Thymus (tissue), 11 donors: Measurements from ENCODE around the gene PARD3. TPM values are rescaled to one million over a fixed set of nuclear protein-coding genes. Genes with fewer than 3 reads are reported as not detected.
A peak's percentile ranks its signal among the peaks of the same experiment; 100 is the strongest.

Experiments
- DNase-seq, 9 donors: peaks; one replicate each; pipeline ENCODE4 v3.0.0-alpha.2; 2013; ENCODE audit warnings: low spot score in 9 of 9, low read depth in 6 of 9, missing footprints in 1 of 9
- H3K27ac ChIP-seq, 2 donors: one replicate each; pipeline ENCODE4 v1.5.1; 2013; ENCODE audit warnings: control low read depth in 1 of 2, low read depth in 1 of 2, low read length in 1 of 2, mild to moderate bottlenecking in 1 of 2, moderate library complexity in 1 of 2
- H3K27me3 ChIP-seq, 2 donors: one replicate each; pipeline ENCODE4 v1.5.1; 2013; ENCODE audit warnings: low read length in 1 of 2; ENCODE audit not compliant: control insufficient read depth in 2 of 2, insufficient read depth in 1 of 2
- H3K36me3 ChIP-seq, 2 donors: one replicate each; pipeline ENCODE4 v1.5.1; 2013; ENCODE audit warnings: low read length in 1 of 2, mild to moderate bottlenecking in 1 of 2, moderate library complexity in 1 of 2; ENCODE audit not compliant: control insufficient read depth in 2 of 2, insufficient read depth in 2 of 2
- H3K4me1 ChIP-seq, 2 donors: one replicate each; pipeline ENCODE4 v1.5.1; 2013; ENCODE audit warnings: low read length in 2 of 2; ENCODE audit not compliant: control insufficient read depth in 2 of 2, insufficient read depth in 2 of 2
- H3K4me3 ChIP-seq, 2 donors: one replicate each; pipeline ENCODE4 v1.5.1; 2013; ENCODE audit warnings: low read length in 2 of 2, control low read depth in 1 of 2, mild to moderate bottlenecking in 1 of 2
- H3K9me3 ChIP-seq, 2 donors: one replicate each; pipeline ENCODE4 v1.5.1; 2013; ENCODE audit warnings: low read length in 1 of 2, mild to moderate bottlenecking in 1 of 2; ENCODE audit not compliant: control insufficient read depth in 2 of 2, insufficient read depth in 1 of 2
- whole genome bisulfite sequencing: extraction: QIAGEN DNeasy Blood & Tissue Kit; methylation state at CpG from one replicate; pipeline ENCODE4 v1.1.7; 2013; 5-methylcytosine and 5-hydroxymethylcytosine counted together
- polyA plus RNA-seq: library from polyadenylated mRNA; stranded (reverse); fragments of 200-250 nt; gene quantifications from one replicate; pipeline ENCODE4 v1.2.3, GENCODE V29; 2013
- total RNA-seq: library from RNA; stranded (reverse); fragments of 120-200 nt; gene quantifications from one replicate; pipeline ENCODE4 v1.2.4, GENCODE V29; 2013
- donor health status: healthy.

PARD3 gene
- total and polyA plus RNA-seq, 2 donors = 13.3 to 23.5 TPM

DNA sequence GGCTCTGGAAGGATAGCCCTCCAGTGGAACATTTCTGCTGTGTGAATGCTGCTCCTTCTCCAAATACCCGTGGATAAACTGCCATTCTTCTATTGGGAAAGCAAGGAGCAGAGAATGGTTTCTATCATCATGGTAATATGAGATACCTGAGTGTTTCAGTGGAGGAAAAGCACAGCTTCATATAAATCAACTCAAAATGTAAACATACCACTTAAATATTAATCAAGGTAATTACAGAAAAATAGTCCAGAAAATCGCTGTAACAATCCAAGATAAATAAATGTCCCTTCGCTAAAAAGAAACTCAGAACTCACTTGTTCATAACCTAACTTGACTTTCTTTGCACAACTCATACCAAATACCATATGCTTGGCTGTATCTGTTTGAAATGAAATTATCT is 635.8 kb downstream of the PARD3 start:
- no peaks in the 10 kb centered on the region for H3K36me3 ChIP-seq
- H3K9me3 ChIP-seq = no peaks in the 10 kb centered on the region
- no peak overlapping the region for H3K4me3 ChIP-seq
- 99% methylated on average over 3 of the region's 3 CpGs for WGBS
- DNase-seq = no peak
- H3K27me3 ChIP-seq = no peaks in the 10 kb centered on the region
- H3K4me1 ChIP-seq = peaks cover 0 to 3% of the 10 kb centered on the region in 2 donors
- no peak overlapping the region for H3K27ac ChIP-seq

DNA sequence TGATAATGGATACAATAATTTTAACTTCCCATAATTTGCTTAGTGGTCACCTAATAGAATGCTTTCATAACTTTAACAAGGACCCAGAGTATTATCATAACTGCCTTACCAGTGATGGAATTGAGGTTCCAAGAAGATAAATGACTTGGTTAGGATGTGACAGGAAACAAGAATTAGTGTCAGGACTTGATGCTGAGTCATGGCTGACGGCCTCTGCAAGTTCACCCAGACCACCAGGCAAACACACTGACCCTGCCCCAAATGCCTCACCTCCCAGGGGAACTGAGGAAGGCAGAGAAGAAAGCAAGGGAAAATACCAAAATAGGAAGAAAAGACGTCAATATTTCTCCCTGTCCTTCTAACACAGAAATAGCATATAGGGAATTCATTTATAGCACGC is 636.3 kb downstream of the PARD3 start:
- no peak overlapping the region for H3K4me3 ChIP-seq
- no peaks in the 10 kb centered on the region for H3K9me3 ChIP-seq
- DNase-seq = no peak
- WGBS = 79% methylated on average over 3 of the region's 3 CpGs
- peaks cover 0 to 3% of the 10 kb centered on the region in 2 donors for H3K4me1 ChIP-seq
- no peak overlapping the region for H3K27ac ChIP-seq
- no peaks in the 10 kb centered on the region for H3K36me3 ChIP-seq
- no peaks in the 10 kb centered on the region for H3K27me3 ChIP-seq

GRCh38 chr10:34178196-34178595 is 636.9 kb downstream of the PARD3 start:
- Histone ChIP-seq H3K4me1 (peaks cover 0 to 3% of the 10 kb centered on the region in 2 donors), H3K27ac (no peak overlapping the region), H3K4me3 (no peak overlapping the region), H3K27me3 (no peaks in the 10 kb centered on the region), H3K36me3 (no peaks in the 10 kb centered on the region), H3K9me3 (no peaks in the 10 kb centered on the region)
- DNase-seq = no peak
- 95% methylated on average over 4 of the region's 4 CpGs for WGBS

- H3K27ac ChIP-seq = no peak overlapping the region
- H3K9me3 ChIP-seq = no peaks in the 10 kb centered on the region
- 84% methylated on average over 11 of the region's 11 CpGs for WGBS
Observed at GRCh38 chr10:34177445-34177844, 637.7 kb downstream of the PARD3 start.

GRCh38 chr10:34176351-34176750 is 638.7 kb downstream of the PARD3 start:
- H3K9me3 ChIP-seq = no peaks in the 10 kb centered on the region
- WGBS = 90% methylated on average over 5 of the region's 5 CpGs
- no peaks in the 10 kb centered on the region for H3K27me3 ChIP-seq
- no peak overlapping the region for H3K4me3 ChIP-seq
- no peak overlapping the region for H3K27ac ChIP-seq
- DNase-seq = no peak
- H3K4me1 ChIP-seq = peaks cover 0 to 3% of the 10 kb centered on the region in 2 donors
- H3K36me3 ChIP-seq = no peaks in the 10 kb centered on the region

More at GRCh38 chr10:34177445-34177844, 637.7 kb downstream of the PARD3 start:
- DNase-seq = peak in 1 of 9 donors; percentile 21
- Histone ChIP-seq H3K36me3 (no peaks in the 10 kb centered on the region), H3K4me3 (no peak overlapping the region), H3K27me3 (no peaks in the 10 kb centered on the region), H3K4me1 (peaks cover 0 to 3% of the 10 kb centered on the region in 2 donors)

GRCh38 chr10:34175121-34175520 is 640.0 kb downstream of the PARD3 start:
- 96% methylated on average over 2 of the region's 2 CpGs for WGBS
- no peak overlapping the region for H3K4me3 ChIP-seq
- no peaks in the 10 kb centered on the region for H3K9me3 ChIP-seq
- DNase-seq = no peak
- peaks cover 0 to 3% of the 10 kb centered on the region in 2 donors for H3K4me1 ChIP-seq
- H3K27me3 ChIP-seq = no peaks in the 10 kb centered on the region
- H3K36me3 ChIP-seq = no peaks in the 10 kb centered on the region
- H3K27ac ChIP-seq = no peak overlapping the region

GRCh38 chr10:34172936-34173533 is 642.1 kb downstream of the PARD3 start:
- H3K27me3 ChIP-seq = no peaks in the 10 kb centered on the region
- no peaks in the 10 kb centered on the region for H3K9me3 ChIP-seq
- 88% methylated on average over 8 of the region's 8 CpGs for WGBS
- DNase-seq = no peak
- H3K27ac ChIP-seq = no peak overlapping the region
- H3K36me3 ChIP-seq = no peaks in the 10 kb centered on the region
- peaks cover 0 to 3% of the 10 kb centered on the region in 2 donors for H3K4me1 ChIP-seq
- no peak overlapping the region for H3K4me3 ChIP-seq

- Histone ChIP-seq H3K27me3 (no peaks in the 10 kb centered on the region), H3K4me1 (no peaks in the 10 kb centered on the region), H3K9me3 (no peaks in the 10 kb centered on the region), H3K36me3 (no peaks in the 10 kb centered on the region), H3K4me3 (no peak overlapping the region), H3K27ac (no peak overlapping the region)
- DNase-seq = no peak
- 84% methylated on average over 4 of the region's 4 CpGs for WGBS
Observed at GRCh38 chr10:34171957-34172527, 643.1 kb downstream of the PARD3 start.

- Histone ChIP-seq H3K9me3 (no peaks in the 10 kb centered on the region), H3K4me1 (no peaks in the 10 kb centered on the region), H3K4me3 (no peak overlapping the region), H3K27me3 (no peaks in the 10 kb centered on the region), H3K36me3 (no peaks in the 10 kb centered on the region), H3K27ac (no peak overlapping the region)
- 97% methylated on average over 3 of the region's 3 CpGs for WGBS
- no peak for DNase-seq
Observed at GRCh38 chr10:34169677-34170076, 645.4 kb downstream of the PARD3 start.
